DOHH2 (cell line): ENCODE measurements around the gene FGGY.
"Not testable (repeated sequence)": the region's sequence is repeated elsewhere in the genome, so short reads cannot be mapped to it uniquely, and the experiment has no call there.

Experiments used
- H3F3A ChIP-seq: fragments of 200-600 bp; sonication (generic), shearing (Covaris generic); 2 replicates; pipeline ENCODE4 v1.6.0; 2016; ENCODE audit warnings: antibody characterized with exemption, mild to moderate bottlenecking; ENCODE audit not compliant: control insufficient read depth, insufficient read depth
- H3K27ac ChIP-seq: fragments of 200-600 bp; sonication (generic); 2 replicates; pipeline ENCODE4 v1.5.1; 2014; ENCODE audit warnings: low read depth, mild to moderate bottlenecking, low read length, moderate library complexity
- H3K27me3 ChIP-seq: fragments of 200-600 bp; sonication (generic); 2 replicates; pipeline ENCODE4 v1.6.1; 2014; ENCODE audit warnings: mild to moderate bottlenecking, low read length, mixed read lengths; ENCODE audit not compliant: control insufficient read depth
- H3K36me3 ChIP-seq: fragments of 200-600 bp; sonication (generic); 2 replicates; pipeline ENCODE4 v1.6.1; 2014; ENCODE audit warnings: mild to moderate bottlenecking, low read length, moderate library complexity, mixed read lengths; ENCODE audit not compliant: control insufficient read depth
- H3K4me1 ChIP-seq: fragments of 200-600 bp; sonication (generic); 2 replicates; pipeline ENCODE4 v1.6.1; 2014; ENCODE audit warnings: mild to moderate bottlenecking, low read length, mixed read lengths; ENCODE audit not compliant: control insufficient read depth
- H3K4me2 ChIP-seq: fragments of 200-600 bp; sonication (generic); 2 replicates; pipeline ENCODE4 v1.6.0; 2014; ENCODE audit warnings: mild to moderate bottlenecking, low read length, moderate library complexity
- H3K4me3 ChIP-seq: fragments of 200-600 bp; sonication (generic); 2 replicates; pipeline ENCODE4 v1.5.1; 2014; ENCODE audit warnings: mild to moderate bottlenecking, low read length, mixed read lengths
- H3K79me2 ChIP-seq: fragments of 200-600 bp; sonication (generic); 2 replicates; pipeline ENCODE4 v1.6.1; 2014; ENCODE audit warnings: mild to moderate bottlenecking, low read length, mixed read lengths; ENCODE audit not compliant: control insufficient read depth
- H3K9me2 ChIP-seq: fragments of 200-600 bp; sonication (generic); replicated peaks from 2 replicates; pipeline ENCODE4 v1.6.1; 2014; ENCODE audit warnings: mild to moderate bottlenecking, low read length, mixed read lengths; ENCODE audit not compliant: control insufficient read depth
- H3K9me3 ChIP-seq: fragments of 200-600 bp; sonication (generic); 2 replicates; pipeline ENCODE4 v1.6.1; 2014; ENCODE audit warnings: antibody characterized with exemption, low read length, mixed read lengths; ENCODE audit not compliant: control insufficient read depth, insufficient read depth
- H4K20me1 ChIP-seq: fragments of 200-600 bp; sonication (generic); 2 replicates; pipeline ENCODE4 v1.6.0; 2014; ENCODE audit warnings: low read depth, mild to moderate bottlenecking, antibody characterized with exemption, low read length, moderate library complexity; ENCODE audit not compliant: control insufficient read depth, insufficient read depth
- CTCF ChIP-seq: fragments of 200-600 bp; sonication (generic); IDR thresholded peaks from one replicate; pipeline ENCODE4 v1.5.1; 2014; ENCODE audit warnings: antibody characterized with exemption, mild to moderate bottlenecking, low read depth, low read length; ENCODE audit not compliant: poor library complexity, severe bottlenecking
- EZH2phosphoT487 ChIP-seq: fragments of 200-600 bp; sonication (generic); IDR thresholded peaks from 2 replicates; pipeline ENCODE4 v1.6.1; 2017; ENCODE audit warnings: borderline replicate concordance, mild to moderate bottlenecking, antibody characterized with exemption, low read length, moderate library complexity, mixed read lengths

Gene FGGY

GRCh38 chr1:59296358-59297256 is at the start of gene FGGY:
FGGY (plus strand) TSS chr1:59297094; CDS start chr1:59321550, 24,456 bp downstream.
- H3K9me2 ChIP-seq: no peaks in the 10 kb centered on the region
- no peaks in the 10 kb centered on the region; the same call in 1 of the 2 replicates for H3K36me3 ChIP-seq
- no peaks in the 10 kb centered on the region for H3K27me3 ChIP-seq
- H3K4me1 ChIP-seq: peaks cover 33% of the 10 kb centered on the region
- H3K4me3 ChIP-seq: peak within 1 kb of the TSS; percentile 99
- peak within 1 kb of the TSS; percentile 97 for H3K4me2 ChIP-seq
- no peaks in the 10 kb centered on the region for H3K9me3 ChIP-seq
- H3F3A ChIP-seq: peaks cover 18% of the 10 kb centered on the region
- H3K79me2 ChIP-seq: peaks cover 14% of the 10 kb centered on the region
- TF ChIP-seq CTCF: no peak
- TF ChIP-seq EZH2phosphoT487: no peak
- peak within 1 kb of the TSS; percentile 83 for H3K27ac ChIP-seq
- H4K20me1 ChIP-seq: no peaks in the 10 kb centered on the region

- Histone ChIP-seq H3K9me3 (no peaks in the 10 kb centered on the region), H3K4me2 (no peak overlapping the region), H3K36me3 (no peaks in the 10 kb centered on the region), H3K9me2 (no peaks in the 10 kb centered on the region), H3K4me3 (no peak overlapping the region), H3K27me3 (no peaks in the 10 kb centered on the region), H3K4me1 (no peaks in the 10 kb centered on the region), H3F3A (no peaks in the 10 kb centered on the region), H3K27ac (no peak overlapping the region), H3K79me2 (no peaks in the 10 kb centered on the region), H4K20me1 (no peaks in the 10 kb centered on the region)
- no peak for TF ChIP-seq EZH2phosphoT487
- no peak for TF ChIP-seq CTCF
These were observed 48.1 kb upstream of the FGGY start for GRCh38 chr1:59248758-59249157.

GRCh38 chr1:59249396-59250137 is 47.3 kb upstream of the FGGY start:
- TF ChIP-seq EZH2phosphoT487: no peak
- TF ChIP-seq CTCF: no peak
- no peaks in the 10 kb centered on the region for H3K79me2 ChIP-seq
- no peak overlapping the region for H3K4me2 ChIP-seq
- no peaks in the 10 kb centered on the region for H3K9me2 ChIP-seq
- H3K4me1 ChIP-seq: no peaks in the 10 kb centered on the region
- H3K36me3 ChIP-seq: no peaks in the 10 kb centered on the region
- no peak overlapping the region for H3K4me3 ChIP-seq
- no peaks in the 10 kb centered on the region for H3K9me3 ChIP-seq
- H3K27me3 ChIP-seq: no peaks in the 10 kb centered on the region
- no peaks in the 10 kb centered on the region for H3F3A ChIP-seq
- H4K20me1 ChIP-seq: no peaks in the 10 kb centered on the region
- no peak overlapping the region for H3K27ac ChIP-seq

GRCh38 chr1:59251061-59251460 is 45.8 kb upstream of the FGGY start:
- not testable (repeated sequence) for H3K79me2 ChIP-seq, H3K36me3 ChIP-seq, H4K20me1 ChIP-seq, H3K9me2 ChIP-seq, H3F3A ChIP-seq, H3K4me3 ChIP-seq, H3K4me1 ChIP-seq, H3K9me3 ChIP-seq, H3K4me2 ChIP-seq, H3K27ac ChIP-seq, H3K27me3 ChIP-seq

- not testable (repeated sequence) for H3K4me3 ChIP-seq, H3K27ac ChIP-seq, H3F3A ChIP-seq, H4K20me1 ChIP-seq, H3K4me1 ChIP-seq, H3K36me3 ChIP-seq, H3K9me2 ChIP-seq, H3K27me3 ChIP-seq, H3K4me2 ChIP-seq, H3K9me3 ChIP-seq, H3K79me2 ChIP-seq
These were observed 40.5 kb upstream of the FGGY start for GRCh38 chr1:59256429-59256828.
